Activated CD8-positive, alpha-beta memory T cell treated with anti-CD3 and anti-CD28 coated beads for 4 hours (primary cell): ENCODE results near the gene VAC14.
"Not testable (repeated sequence)": the region's sequence is repeated elsewhere in the genome, so short reads cannot be mapped to it uniquely, and the experiment has no call there.

ENCODE experiments used
- DNase-seq, 2 donors: peaks; one replicate each; pipeline ENCODE4 v3.0.0-alpha.2; 2020; ENCODE audit warnings: low read depth in 2 of 2

The VAC14 gene

GRCh38 chr16:70646260-70647241 is 154.4 kb downstream of the VAC14 start, which contains the start of gene IL34:
Gene IL34, plus strand, starts transcription at chr16:70646559. Its CDS starts 389 bp downstream, at chr16:70646948.
- DNase-seq = no peak

GRCh38 chr16:70644763-70645597 is 156.0 kb downstream of the VAC14 start:
- no peak for DNase-seq

GRCh38 chr16:70643264-70643663 is 157.7 kb downstream of the VAC14 start:
- not testable (repeated sequence) for DNase-seq

- no peak for DNase-seq
These were observed 158.3 kb downstream of the VAC14 start for GRCh38 chr16:70642633-70643032.

GRCh38 chr16:70638814-70639792 is 161.9 kb downstream of the VAC14 start:
- no peak for DNase-seq
